ENCODE data around the gene CELSR1.

Gene CELSR1

DNA sequence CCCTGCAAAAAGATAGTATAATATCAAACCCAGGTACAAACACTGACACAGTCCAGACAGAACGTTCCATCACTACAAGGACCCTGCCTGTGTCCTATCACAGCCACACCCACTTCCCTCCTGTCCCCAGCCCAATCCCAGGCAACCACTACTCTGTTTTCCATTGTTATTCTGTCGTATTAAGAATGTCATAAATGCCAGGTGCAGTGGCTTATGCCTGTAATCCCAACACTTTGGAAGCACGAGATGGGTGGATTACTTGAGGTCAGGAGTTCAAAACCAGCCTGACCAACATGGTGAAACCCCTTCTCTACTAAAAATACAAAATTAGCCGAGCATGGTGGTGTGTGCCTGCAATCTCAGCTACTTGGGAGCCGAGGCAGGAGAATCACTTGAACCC is 112.9 kb downstream of the CELSR1 start:
- no peaks in the 10 kb centered on the region for H3K4me1 Mint-ChIP-seq
- no peak overlapping the region for H3K4me3 Mint-ChIP-seq
- H3K36me3 Mint-ChIP-seq (ENCODE audit: low read depth), result peaks cover 20% of the 10 kb centered on the region
- H3K27ac Mint-ChIP-seq, result peak overlapping the region in 2 of 3 experiments; percentile 64 to 81
- TF ChIP-seq CTCF (IDR thresholded peaks at IDR 0.05; ENCODE audit: unreplicated experiment in 3 of 3), result no peak
- peaks cover 15% of the 10 kb centered on the region for H3K9me3 Mint-ChIP-seq
- H3K27me3 Mint-ChIP-seq (ENCODE audit: low read depth), result peaks cover 4% of the 10 kb centered on the region

- no peak for TF ChIP-seq CTCF (IDR thresholded peaks at IDR 0.05; ENCODE audit: unreplicated experiment in 3 of 3)
- Mint-ChIP-seq H3K9me3 (peaks cover 15% of the 10 kb centered on the region), H3K4me1 (peaks cover 13% of the 10 kb centered on the region), H3K27ac (no peak overlapping the region), H3K36me3 (ENCODE audit: low read depth) (peaks cover 20% of the 10 kb centered on the region), H3K27me3 (ENCODE audit: low read depth) (no peaks in the 10 kb centered on the region), H3K4me3 (no peak overlapping the region)
Measured at GRCh38 chr22:46422896-46423295, 114.5 kb downstream of the CELSR1 start.

DNA sequence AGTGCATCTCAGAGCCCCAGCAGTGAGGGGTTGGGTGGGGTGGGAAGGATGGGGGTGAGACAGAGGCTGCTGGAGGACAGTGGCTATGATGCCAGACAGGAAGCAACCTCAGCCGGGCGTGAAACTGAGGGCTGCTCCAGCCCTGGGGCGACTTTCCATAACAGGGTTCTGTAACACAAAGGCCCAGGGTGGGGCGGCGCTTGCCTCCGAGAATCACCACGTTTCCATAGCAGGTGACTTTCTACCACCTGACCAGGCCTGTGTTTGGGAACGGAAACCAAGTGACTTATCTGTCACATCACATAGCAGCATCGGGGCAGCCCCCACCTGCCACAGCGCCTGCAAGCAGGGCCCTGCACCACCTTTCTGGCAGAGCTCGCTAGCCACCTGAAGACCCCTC is 116.2 kb downstream of the CELSR1 start:
- peaks cover 14% of the 10 kb centered on the region for H3K36me3 Mint-ChIP-seq (ENCODE audit: low read depth)
- H3K4me1 Mint-ChIP-seq, result peaks cover 27% of the 10 kb centered on the region
- H3K27me3 Mint-ChIP-seq (ENCODE audit: low read depth), result no peaks in the 10 kb centered on the region
- TF ChIP-seq CTCF (IDR thresholded peaks at IDR 0.05; ENCODE audit: unreplicated experiment in 3 of 3), result no peak
- no peak overlapping the region for H3K27ac Mint-ChIP-seq
- no peak overlapping the region for H3K4me3 Mint-ChIP-seq
- H3K9me3 Mint-ChIP-seq, result peaks cover 10% of the 10 kb centered on the region

DNA sequence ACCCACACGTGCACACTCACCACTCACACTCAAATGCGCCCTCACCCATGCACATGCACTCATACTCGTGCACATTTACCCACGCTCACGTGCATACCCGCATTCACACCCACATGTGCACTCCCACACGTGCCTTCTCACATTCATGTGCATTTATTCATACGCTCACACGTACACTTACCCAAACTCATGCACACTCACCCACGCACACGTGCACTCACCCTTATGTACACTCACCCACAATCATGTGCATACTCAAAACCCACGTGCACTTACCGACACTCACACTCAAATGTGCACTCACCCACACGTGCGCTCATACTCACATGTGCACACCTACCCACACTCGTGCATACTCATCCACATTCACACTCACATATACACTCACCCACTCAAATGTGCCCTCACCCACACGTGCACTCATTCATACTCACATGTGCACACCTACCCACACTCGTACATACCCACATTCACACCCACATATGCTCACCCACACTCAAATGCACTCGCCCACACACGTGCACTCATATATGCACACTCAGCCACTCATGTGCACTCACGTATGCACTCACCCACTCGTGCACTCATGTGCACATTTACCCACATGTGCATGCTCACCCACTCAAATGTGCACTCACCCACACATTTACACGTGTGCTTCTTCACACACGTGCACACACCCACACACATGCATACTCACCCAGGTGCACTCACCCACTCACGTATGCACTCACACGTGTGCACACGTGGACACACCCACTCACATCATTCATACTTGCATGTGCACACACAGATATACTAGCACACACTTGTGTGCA is 117.5 kb downstream of the CELSR1 start:
- no peak overlapping the region for H3K27ac Mint-ChIP-seq
- peaks cover under 1% of the 10 kb centered on the region for H3K36me3 Mint-ChIP-seq (ENCODE audit: low read depth)
- peaks cover 34% of the 10 kb centered on the region for H3K4me1 Mint-ChIP-seq
- no peaks in the 10 kb centered on the region for H3K27me3 Mint-ChIP-seq (ENCODE audit: low read depth)
- TF ChIP-seq CTCF (IDR thresholded peaks at IDR 0.05; ENCODE audit: unreplicated experiment in 3 of 3), result no peak
- no peak overlapping the region for H3K4me3 Mint-ChIP-seq
- H3K9me3 Mint-ChIP-seq, result peaks cover under 1% of the 10 kb centered on the region

DNA sequence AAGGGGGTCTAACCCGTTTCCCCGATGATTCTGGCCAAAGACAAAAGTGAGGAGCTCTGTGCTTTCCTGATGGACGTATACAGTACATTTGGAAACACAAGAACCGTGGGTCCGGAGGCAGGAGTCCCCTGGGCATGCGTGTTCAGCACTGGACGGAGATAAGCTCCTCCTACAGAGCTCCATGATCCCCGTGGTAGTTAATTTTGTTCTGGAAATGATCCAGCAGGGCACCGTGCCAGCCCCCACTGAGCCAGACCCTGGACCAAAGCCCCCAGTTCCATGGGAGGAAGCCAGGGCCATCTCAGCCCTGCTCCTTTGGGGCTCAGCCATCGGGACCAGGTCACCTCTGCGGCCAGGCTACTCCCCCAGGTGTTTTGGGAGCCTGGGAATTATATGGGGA is 118.6 kb downstream of the CELSR1 start:
- Mint-ChIP-seq H3K27ac (peak overlapping the region; percentile 2 to 79 (median 52)), H3K27me3 (ENCODE audit: low read depth) (peaks cover 3% of the 10 kb centered on the region), H3K4me1 (peaks cover 34% of the 10 kb centered on the region), H3K9me3 (no peaks in the 10 kb centered on the region), H3K36me3 (ENCODE audit: low read depth) (no peaks in the 10 kb centered on the region), H3K4me3 (no peak overlapping the region)
- TF ChIP-seq CTCF (IDR thresholded peaks at IDR 0.05; ENCODE audit: unreplicated experiment in 3 of 3), result no peak

DNA sequence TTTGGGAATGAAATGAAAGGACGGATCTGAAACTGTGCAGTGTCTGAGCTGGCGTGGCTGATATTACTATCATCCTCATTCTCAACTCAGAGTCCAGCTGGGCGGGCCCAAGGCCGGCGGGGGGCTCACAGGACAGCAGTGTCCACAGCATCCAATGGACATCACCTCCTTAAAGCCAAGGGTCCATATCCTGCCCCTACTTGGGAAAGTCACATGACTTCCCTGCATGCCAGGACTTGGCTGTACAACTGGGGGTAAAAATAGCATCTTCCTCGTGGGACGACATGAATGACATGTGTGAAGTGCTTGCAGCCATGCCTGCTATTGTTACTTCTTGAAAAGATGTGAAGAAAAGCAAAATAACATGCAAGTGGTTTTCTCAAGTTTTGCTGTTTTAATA is 119.7 kb downstream of the CELSR1 start:
- H3K4me1 Mint-ChIP-seq, result peaks cover 34% of the 10 kb centered on the region
- no peaks in the 10 kb centered on the region for H3K36me3 Mint-ChIP-seq (ENCODE audit: low read depth)
- no peaks in the 10 kb centered on the region for H3K9me3 Mint-ChIP-seq
- H3K27me3 Mint-ChIP-seq (ENCODE audit: low read depth), result peaks cover 10% of the 10 kb centered on the region
- H3K4me3 Mint-ChIP-seq, result no peak overlapping the region
- H3K27ac Mint-ChIP-seq, result peak overlapping the region; percentile 59 to 83 (median 83)
- TF ChIP-seq CTCF (IDR thresholded peaks at IDR 0.05; ENCODE audit: unreplicated experiment in 3 of 3), result no peak
